TTC549 (cell line): Measurements from ENCODE around the gene CCDC85A.

Experiments
- FAIRE-seq: peaks from 2 replicates; lab custom pipeline; 2012; peaks lifted over from hg19 to GRCh38; lab: Jason Lieb, UNC

The CCDC85A gene

GRCh38 chr2:56372071-56372656 is 188.4 kb downstream of the CCDC85A start:
- no peak for FAIRE-seq

GRCh38 chr2:56375251-56375650 is 191.5 kb downstream of the CCDC85A start:
- no peak for FAIRE-seq

DNA sequence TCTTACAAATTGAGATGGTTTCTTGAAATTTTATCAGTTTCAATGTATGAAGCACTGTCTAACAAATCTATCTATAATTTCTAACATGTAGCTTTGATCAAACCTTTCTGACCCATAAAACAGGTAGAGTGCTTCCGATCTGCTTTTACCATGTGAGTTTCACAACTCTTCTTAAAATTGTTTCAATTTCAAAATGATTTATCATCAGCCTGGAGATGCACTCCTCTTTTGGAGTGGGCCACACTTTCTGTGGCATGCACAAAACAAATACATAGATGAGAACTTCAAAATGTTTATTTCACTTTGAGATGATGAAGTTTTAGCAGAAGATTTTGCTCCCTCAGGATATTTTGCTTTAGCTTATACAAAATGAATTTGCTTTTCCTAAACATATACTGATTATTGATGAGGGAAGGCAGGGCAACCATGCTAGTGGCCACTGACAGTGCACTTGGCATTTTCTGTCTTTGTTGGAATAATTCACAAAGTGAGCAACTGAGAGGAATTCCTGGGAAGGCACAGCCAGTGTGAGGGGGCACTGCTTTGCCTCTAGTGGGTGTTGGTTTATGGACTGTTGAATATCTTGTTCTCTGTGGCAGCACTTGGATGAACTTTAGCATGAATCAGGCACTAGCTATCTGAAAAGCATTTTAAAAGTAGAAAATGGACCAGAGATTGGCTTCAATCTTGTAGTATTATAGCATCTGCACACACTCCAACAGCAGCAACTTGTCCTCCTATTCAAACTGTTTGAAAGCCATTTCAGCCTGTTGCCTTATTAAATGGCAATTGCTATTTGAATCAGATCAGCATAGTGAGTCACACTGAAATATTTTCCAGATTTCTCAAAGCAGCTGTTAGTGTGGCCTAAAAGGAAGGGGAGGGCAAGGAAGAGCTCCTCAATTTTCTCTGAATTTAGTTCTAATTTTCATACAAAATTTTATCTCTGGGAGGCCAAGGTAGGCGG is 193.2 kb downstream of the CCDC85A start:
- FAIRE-seq: no peak

- FAIRE-seq: no peak
These were observed 195.3 kb downstream of the CCDC85A start for GRCh38 chr2:56379066-56379465.

GRCh38 chr2:56380861-56381260 is 197.1 kb downstream of the CCDC85A start:
- no peak for FAIRE-seq

DNA sequence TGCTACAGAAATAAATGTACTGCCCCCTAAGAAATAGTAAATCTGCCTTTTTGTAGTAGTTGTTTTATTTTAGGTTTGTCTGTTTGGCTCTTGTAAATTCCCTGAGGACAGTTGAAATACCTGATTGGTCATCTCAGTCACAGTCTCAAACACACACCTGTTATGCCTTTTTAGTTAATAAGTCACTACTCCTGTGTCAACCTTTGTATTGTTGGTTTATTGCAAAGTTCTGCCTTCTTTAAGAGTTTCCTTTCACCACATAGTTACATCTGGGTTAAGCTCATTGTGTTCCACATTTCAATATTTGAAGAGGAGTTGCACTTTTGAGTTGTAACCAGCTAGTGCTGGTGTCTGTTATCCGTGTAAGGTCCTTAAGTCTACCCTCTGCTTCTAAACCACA is 198.7 kb downstream of the CCDC85A start:
- FAIRE-seq: no peak

DNA sequence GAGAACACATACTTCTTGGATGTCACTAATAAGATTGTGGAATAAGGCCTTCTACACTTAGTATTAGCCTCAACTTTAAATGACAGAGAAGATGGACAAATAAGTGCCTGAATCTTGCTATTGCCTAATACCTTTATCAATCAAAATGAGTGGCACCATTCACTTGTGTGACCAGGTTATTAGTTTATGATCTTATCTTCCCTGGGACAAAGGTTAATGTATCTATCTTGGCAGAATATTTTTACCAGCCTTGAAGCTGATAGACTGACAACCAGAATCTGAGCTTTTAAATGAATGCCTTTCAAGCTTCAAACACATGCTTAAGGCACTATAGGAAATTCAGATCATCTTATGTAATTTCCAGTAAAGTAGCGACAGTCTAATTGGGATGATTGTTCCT is 202.9 kb downstream of the CCDC85A start:
- FAIRE-seq: no peak

DNA sequence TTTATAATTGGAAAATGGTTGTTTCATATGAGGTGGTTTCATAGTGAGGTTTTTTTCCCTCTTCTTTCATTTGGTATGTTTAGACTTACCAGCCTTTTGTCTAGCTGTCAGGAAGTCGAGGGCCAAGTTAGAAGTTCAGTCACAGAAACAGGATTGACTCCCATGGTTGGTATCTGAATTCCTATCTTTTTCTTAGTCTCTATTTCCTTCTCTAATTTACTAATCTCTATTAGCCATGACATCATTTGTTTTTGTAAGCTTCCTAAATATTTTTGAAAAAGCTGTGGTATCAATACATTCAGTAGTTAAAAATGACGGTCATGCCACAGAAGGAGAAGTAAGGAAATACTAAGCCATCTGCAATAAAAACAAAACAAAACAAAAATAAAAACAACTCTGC is 206.9 kb downstream of the CCDC85A start:
- FAIRE-seq: no peak

DNA sequence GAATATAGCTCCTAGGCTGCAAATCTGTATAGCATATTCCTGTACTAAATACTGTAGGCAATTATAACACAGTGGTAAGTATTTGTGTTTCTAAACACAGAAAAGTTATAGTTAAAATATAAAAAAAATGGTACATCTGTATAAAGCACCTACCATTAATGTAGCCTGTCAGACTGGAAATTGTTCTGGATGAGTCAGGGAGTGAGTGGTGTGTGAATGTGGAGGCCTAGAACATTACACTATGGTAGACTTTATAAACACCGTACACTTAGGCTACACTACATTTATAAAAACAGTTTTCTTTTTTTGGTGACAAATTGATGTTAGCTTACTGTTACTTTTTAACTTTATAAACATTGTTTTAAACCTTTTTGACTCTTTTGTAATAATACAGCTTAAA is 226.3 kb downstream of the CCDC85A start:
- no peak for FAIRE-seq

DNA sequence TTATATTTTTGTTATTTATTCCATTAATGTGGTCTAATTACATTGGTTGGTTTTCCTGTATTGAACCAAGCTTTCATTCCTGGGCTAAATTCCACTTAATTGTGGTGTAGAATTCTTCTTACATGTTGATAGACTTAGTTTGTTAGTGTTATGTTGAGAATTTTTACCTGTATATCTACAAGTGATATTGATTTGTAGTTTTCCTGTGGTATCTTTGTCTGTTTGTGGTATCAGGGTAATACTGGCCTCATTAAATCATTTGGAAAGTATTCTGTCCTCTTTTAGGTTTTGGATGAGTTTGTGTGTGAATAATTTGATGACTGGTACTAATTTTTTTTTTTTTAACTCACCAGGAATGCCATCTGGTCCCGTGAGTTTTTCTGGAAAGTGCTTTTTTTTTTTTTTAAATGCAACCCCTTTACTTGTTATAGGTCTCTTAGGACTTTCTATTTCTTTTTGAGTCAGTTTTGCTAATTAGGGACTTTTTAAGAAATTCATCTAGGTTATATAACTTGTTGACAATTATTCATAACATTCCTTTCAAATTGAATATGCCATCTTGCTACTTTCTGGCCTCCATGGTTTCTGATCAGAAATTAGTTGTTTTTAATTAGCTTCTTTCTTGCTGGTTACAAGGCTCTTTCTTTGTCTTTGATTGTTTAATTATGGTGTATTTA is 232.8 kb downstream of the CCDC85A start:
- no peak for FAIRE-seq
